Measurements from ENCODE around the gene CCDC77. TPM values are rescaled to one million over a fixed set of nuclear protein-coding genes. Genes with fewer than 3 reads are reported as not detected.

Gene CCDC77
- polyA plus RNA-seq, 4 donors = 19.9 to 25.7 (median 24.6) TPM

- no peak for DNase-seq (ENCODE audit: low read depth in 4 of 4, low spot score in 3 of 4)
Measured at GRCh38 chr12:450438-450837, 49.0 kb downstream of the CCDC77 start.

GRCh38 chr12:452667-453210 lies 51.3 kb downstream of the CCDC77 start:
- no peak for DNase-seq (ENCODE audit: low read depth in 4 of 4, low spot score in 3 of 4)

DNA sequence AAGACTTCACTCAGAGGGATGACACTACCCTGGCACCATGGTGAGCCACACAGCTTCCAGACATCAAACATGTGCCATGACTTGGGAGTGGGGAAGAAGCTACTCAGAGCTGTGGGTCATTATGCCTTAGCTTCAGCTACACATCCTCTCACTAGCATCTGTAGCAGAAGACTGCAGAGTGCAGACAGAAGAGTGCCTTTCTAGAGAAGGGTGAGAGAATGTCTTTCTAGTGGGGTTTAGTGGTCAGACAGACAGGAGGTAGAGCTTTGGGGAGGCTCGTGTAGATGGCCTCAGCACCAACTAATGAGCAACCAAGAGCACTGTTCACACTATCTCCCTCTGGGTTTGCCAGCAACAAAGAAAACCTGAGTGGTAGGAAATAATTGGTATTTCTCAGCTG lies 53.4 kb downstream of the CCDC77 start:
- DNase-seq (ENCODE audit: low read depth in 4 of 4, low spot score in 3 of 4) = no peak

DNA sequence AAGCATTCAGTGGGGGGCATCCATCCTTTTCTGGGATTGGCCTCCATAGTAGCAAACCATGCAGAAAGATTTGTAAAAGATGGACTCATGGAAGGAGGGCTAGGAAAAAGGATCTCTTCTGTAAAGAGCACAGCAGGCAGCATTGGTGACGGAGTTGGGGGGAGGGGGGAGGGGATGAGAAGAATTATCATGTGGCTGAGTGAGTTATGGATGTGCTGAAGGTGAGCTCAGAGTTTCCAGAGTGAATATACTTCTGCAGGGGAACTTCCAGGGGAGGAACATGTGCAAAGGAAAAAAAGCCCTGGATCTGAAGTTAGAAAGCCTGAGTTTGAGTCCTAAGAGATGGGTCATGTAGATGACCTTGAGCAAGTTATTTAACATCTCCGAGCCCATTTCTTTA lies 54.4 kb downstream of the CCDC77 start:
- DNase-seq (ENCODE audit: low read depth in 4 of 4, low spot score in 3 of 4) = no peak

DNA sequence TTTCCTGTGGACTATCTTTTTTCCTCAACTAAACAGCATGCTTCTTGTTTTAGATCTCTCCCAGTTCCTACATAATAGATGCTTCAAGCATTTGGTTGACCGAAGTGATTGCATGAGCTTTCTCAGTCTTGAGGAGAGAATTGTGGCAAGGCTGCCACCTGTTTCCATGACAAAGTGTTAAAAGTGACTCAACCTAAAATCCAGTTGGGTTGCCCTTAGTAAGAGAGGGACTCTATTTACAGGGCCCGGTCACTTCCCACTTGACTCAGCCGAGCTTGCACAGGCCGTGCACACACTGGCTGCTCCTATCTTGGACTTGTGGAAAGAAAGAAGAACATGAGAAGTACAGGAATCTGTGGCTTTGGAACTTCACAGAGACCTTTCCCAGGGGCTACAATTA lies 56.2 kb downstream of the CCDC77 start:
- no peak for DNase-seq (ENCODE audit: low read depth in 4 of 4, low spot score in 3 of 4)

DNA sequence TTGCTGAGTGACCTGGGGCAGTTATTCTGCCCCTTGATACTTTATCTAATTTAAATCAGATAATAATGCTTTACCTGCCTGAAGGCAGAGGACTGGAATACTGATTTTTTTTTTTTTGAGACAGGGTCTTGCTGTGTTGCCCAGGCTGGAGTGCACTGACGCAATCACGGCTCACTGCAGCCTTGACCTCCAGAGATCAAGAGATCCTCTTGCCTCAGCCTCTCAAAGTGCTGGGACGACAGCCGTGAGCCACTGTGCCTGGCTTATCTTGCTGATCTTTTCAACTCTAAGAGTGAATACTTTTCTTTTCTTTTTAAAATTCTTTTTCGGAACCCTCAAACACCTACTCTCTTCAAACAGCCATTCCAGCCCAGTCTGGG lies 57.6 kb downstream of the CCDC77 start:
- DNase-seq (ENCODE audit: low read depth in 4 of 4, low spot score in 3 of 4) = no peak

GRCh38 chr12:459430-460258 lies 58.2 kb downstream of the CCDC77 start, which contains the start of gene B4GALNT3:
B4GALNT3 (plus strand) TSS chr12:459939; CDS start chr12:460377, 438 bp downstream.
- peak in 2 of 4 donors; percentile 31 to 37 for DNase-seq (ENCODE audit: low read depth in 4 of 4, low spot score in 3 of 4)

DNA sequence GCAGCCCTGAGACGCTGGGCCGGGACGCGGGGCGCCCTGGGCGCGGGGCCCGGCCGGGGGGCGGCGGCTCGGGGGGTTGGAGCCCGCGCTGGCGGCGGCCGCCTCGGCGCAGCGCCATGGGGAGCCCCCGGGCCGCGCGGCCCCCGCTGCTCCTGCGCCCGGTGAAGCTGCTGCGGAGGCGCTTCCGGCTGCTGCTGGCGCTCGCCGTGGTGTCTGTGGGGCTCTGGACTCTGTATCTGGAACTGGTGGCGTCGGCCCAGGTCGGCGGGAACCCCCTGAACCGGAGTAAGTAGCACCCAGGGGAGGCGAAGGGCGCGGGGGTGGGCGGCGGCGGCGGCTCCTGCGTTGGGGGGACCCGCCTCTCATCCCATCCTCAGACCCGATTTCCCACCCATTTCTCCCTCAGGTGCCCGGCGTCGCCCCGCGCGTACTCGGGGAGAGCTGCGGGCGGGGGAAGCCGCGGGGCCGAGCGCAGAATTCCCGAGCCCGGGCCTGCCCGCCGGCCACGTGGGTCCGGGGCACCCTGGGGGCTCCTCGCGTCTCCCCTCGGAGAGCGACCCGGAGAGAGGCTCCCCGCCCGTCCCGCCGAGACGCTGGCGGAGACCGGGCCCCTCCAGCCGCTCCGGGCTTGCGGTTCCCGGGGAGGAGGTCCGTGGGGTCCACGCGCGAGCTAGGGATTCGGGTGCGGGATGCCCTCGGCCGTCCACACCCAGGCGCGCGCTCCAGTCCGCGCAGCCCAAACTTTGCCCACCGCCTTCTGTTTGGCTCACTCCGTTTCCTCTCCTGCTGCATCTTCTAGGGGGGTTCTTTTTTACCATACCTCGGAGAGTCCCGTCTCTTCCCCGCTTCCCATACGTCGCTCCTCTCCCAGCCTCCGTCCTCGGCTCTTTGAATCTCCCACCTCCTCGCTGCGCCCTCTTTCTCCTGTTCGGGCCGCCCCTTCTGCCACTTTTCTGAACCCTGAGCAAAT lies 59.1 kb downstream of the CCDC77 start:
- no peak for DNase-seq (ENCODE audit: low read depth in 4 of 4, low spot score in 3 of 4)

GRCh38 chr12:461425-461824 lies 60.0 kb downstream of the CCDC77 start:
- no peak for DNase-seq (ENCODE audit: low read depth in 4 of 4, low spot score in 3 of 4)

DNA sequence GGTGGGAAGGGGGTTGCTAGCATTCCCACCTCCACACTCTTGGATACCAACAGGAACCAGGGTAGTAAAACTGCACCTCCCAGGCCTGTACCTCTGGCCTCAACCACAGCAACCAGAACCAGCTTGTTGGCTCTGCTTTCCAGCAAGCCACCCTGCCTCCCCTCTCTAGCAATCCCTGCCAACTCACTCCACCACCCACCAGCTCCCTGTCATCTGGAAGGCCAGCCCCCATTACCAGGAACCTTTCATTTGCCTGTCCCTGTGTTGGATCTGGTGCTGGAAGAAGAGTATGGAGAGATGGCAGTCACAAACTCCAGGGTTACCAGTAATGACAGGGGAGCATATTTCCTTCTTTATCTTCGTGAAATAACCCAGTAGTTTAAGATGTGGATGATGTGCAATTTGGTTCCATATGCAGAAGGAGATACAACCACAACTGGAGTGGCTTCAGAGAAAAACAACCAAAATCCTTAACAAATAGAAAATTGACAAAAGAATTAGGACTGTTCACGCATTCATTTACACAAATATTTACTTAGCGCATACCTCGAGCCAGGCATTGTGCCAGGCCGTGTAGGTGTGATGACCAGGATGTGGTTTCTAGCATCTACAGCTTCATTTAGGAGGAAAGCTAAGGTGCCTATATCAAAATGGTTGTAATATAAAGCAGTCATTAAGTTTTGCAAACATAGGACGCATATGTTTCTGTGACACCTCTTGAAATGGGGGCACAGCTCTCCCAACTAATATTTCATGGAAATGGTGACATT lies 61.7 kb downstream of the CCDC77 start:
- DNase-seq (ENCODE audit: low read depth in 4 of 4, low spot score in 3 of 4) = no peak

DNA sequence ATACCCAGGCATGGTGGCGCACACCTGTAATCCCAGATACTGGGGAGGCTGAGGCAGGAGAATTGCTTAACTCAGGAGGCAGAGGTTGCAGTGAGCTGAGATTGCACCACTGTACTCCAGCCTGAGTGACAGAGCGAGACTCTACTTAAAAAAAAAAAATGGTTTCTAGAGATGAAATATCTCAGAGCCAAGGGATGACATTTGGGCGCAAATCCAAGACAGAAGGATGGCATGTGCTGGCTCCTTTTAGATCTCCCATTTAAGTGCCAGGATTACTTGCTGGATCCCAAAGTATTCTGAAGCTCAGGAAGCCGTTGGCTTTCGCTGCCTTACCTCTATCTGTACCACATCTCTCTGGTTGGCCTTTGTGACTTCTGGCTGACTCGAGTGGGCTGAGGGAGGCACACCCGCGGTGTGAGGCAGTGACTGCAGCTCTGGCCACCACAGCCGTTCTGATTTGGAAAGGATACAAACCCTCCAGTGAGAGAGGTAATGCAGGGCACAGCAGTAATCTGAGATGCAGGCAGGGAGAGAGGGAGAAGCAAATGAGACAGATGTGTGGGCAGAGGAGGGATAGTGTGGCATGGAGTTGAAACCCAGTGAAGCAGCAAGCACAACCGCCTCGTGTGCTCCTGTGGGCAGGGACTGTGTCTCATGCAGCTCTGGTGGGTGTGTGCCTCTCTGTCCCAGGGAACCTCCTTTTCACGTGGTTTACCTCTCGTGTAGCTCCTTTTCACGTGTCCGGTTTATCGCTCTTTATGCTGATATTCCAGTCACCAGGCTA lies 63.2 kb downstream of the CCDC77 start:
- peak in 2 of 4 donors; percentile 51 to 52 for DNase-seq (ENCODE audit: low read depth in 4 of 4, low spot score in 3 of 4)

DNA sequence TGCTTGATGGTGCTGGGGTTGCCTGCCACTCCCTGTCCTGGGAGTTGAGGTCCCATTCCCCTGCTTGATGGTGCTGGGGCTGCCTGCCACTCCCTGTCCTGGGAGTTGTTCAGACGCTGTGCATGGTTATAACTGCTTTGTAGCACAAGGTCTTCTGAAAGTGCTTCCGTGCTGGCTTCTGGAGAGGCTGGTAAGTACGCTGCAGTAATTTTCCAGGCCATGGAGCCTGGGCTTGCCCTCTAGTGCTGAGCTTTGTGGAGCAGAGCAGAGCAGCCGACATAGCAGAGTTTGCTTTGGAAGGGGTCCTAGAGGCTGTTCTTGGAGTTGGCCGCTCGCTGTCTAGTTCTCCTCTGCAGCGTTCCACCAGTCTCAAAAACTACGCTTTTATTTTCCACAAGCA lies 64.6 kb downstream of the CCDC77 start:
- DNase-seq (ENCODE audit: low read depth in 4 of 4, low spot score in 3 of 4) = peak in 1 of 4 donors; percentile 29

- DNase-seq (ENCODE audit: low read depth in 4 of 4, low spot score in 3 of 4) = no peak
Measured at GRCh38 chr12:466762-467161, 65.3 kb downstream of the CCDC77 start.

- no peak for DNase-seq (ENCODE audit: low read depth in 4 of 4, low spot score in 3 of 4)
Measured at GRCh38 chr12:467591-467990, 66.1 kb downstream of the CCDC77 start.

- DNase-seq (ENCODE audit: low read depth in 4 of 4, low spot score in 3 of 4) = no peak
Measured at GRCh38 chr12:468671-469389, 67.4 kb downstream of the CCDC77 start.

DNA sequence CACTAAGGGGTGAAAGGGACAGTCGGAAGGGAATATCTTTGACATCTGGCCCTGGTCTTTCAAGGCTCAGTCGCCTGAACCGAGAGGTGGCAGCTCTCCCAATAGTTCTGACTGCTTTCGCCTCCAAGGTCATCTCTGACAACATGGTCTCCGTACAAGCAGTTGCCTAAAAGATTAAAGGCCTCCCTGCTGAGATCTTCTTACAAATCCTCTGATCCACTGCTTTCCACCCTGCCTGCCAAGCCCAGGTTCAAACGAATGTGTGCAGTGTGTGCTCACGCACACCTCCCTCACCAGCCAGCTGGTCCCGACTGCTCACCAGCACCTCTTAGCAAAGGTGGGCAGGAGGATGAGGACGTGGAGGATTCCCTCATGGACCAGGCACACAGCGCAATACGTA lies 68.7 kb downstream of the CCDC77 start:
- no peak for DNase-seq (ENCODE audit: low read depth in 4 of 4, low spot score in 3 of 4)

DNA sequence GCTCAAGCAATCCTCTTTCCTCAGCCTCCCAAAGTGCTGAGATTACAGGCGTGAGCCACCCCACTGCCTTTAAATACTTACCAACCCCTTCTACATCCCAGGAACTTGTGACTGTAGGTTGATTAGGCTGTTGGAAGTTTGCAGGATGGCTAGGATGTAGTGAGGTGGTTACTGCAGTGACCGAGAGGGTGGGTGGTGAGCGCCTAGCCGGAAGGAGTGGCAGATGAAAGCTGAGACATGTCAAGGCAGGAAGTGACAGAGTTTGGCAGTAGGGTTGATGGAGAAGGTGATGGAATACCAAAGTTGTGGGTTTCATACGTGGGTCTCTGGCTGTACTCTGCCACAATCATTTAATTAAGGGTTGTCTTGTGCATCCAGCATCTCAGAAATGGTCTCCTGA lies 71.8 kb downstream of the CCDC77 start:
- no peak for DNase-seq (ENCODE audit: low read depth in 4 of 4, low spot score in 3 of 4)

- DNase-seq (ENCODE audit: low read depth in 4 of 4, low spot score in 3 of 4) = no peak
Measured at GRCh38 chr12:473863-474577, 72.6 kb downstream of the CCDC77 start.

Measured in right renal pelvis (tissue), 4 donors.